OCI-LY1 (cell line): ENCODE results near the gene SMIM32.

ENCODE experiments used
- H2AFZ ChIP-seq: fragments of 200-600 bp; sonication (generic), shearing (Covaris generic); 2 replicates; pipeline ENCODE4 v1.6.0; 2014; ENCODE audit warnings: antibody characterized with exemption, mild to moderate bottlenecking, low read length
- H3F3A ChIP-seq: fragments of 200-600 bp; sonication (generic), shearing (Covaris generic); 2 replicates; pipeline ENCODE4 v1.6.0; 2014; ENCODE audit warnings: mild to moderate bottlenecking, antibody characterized with exemption, low read length, moderate library complexity; ENCODE audit not compliant: insufficient read depth
- H3K27ac ChIP-seq: fragments of 200-600 bp; sonication (generic); 2 replicates; pipeline ENCODE4 v1.5.1; 2014; ENCODE audit warnings: low read length, mixed run types, mild to moderate bottlenecking, low read depth; ENCODE audit not compliant: poor library complexity, severe bottlenecking
- H3K27me3 ChIP-seq: fragments of 200-600 bp; sonication (generic); 2 replicates; pipeline ENCODE4 v1.6.0; 2014; ENCODE audit warnings: antibody characterized with exemption, mild to moderate bottlenecking, low read length, moderate library complexity; ENCODE audit not compliant: insufficient read depth
- H3K36me3 ChIP-seq: fragments of 200-600 bp; sonication (generic); 2 replicates; pipeline ENCODE4 v1.6.1; 2014; ENCODE audit warnings: mild to moderate bottlenecking, antibody characterized with exemption, low read length, moderate library complexity, mixed read lengths; ENCODE audit not compliant: insufficient read depth
- H3K4me1 ChIP-seq: fragments of 200-600 bp; sonication (generic); 2 replicates; pipeline ENCODE4 v1.5.1; 2014; ENCODE audit warnings: mild to moderate bottlenecking, low read length, moderate library complexity; ENCODE audit not compliant: insufficient read depth, severe bottlenecking
- H3K4me2 ChIP-seq: fragments of 200-600 bp; sonication (generic), shearing (Covaris generic); 2 replicates; pipeline ENCODE4 v1.6.1; 2014; ENCODE audit warnings: low read length
- H3K4me3 ChIP-seq: fragments of 200-600 bp; sonication (generic); 2 replicates; pipeline ENCODE4 v1.5.1; 2014; ENCODE audit warnings: low read length, low read depth, mild to moderate bottlenecking, mixed read lengths; ENCODE audit not compliant: poor library complexity, severe bottlenecking
- H3K79me2 ChIP-seq: fragments of 200-600 bp; shearing (Covaris generic); 2 replicates; pipeline ENCODE4 v1.6.1; 2016; ENCODE audit warnings: mixed run types, low read length, mixed read lengths; ENCODE audit not compliant: insufficient read depth
- H3K9ac ChIP-seq: fragments of 200-600 bp; sonication (generic), shearing (Covaris generic); 2 replicates; pipeline ENCODE4 v1.6.1; 2014; ENCODE audit warnings: mild to moderate bottlenecking, low read length, mixed read lengths
- H3K9me2 ChIP-seq: fragments of 200-600 bp; sonication (generic), shearing (Covaris generic); 2 replicates; pipeline ENCODE4 v1.6.1; 2014; ENCODE audit warnings: low read depth, mild to moderate bottlenecking, low read length, mixed read lengths
- H3K9me3 ChIP-seq: fragments of 200-600 bp; shearing (Covaris generic); 2 replicates; pipeline ENCODE4 v1.6.1; 2014; ENCODE audit warnings: low read length, mixed read lengths
- H4K20me1 ChIP-seq: fragments of 200-600 bp; sonication (generic), shearing (Covaris generic); 2 replicates; pipeline ENCODE4 v1.6.0; 2016; ENCODE audit warnings: mild to moderate bottlenecking, low read length; ENCODE audit not compliant: insufficient read depth
- CTCF ChIP-seq: fragments of 200-600 bp; sonication (generic), shearing (Covaris generic); IDR thresholded peaks from 2 replicates; pipeline ENCODE4 v1.5.1; 2017; ENCODE audit warnings: mild to moderate bottlenecking, antibody characterized with exemption, low read length, moderate library complexity, mixed read lengths
- EZH2 ChIP-seq: fragments of 200-600 bp; sonication (generic), shearing (Covaris generic); IDR thresholded peaks from 2 replicates; pipeline ENCODE4 v1.8.0; 2017; ENCODE audit warnings: borderline replicate concordance, mixed run types, mild to moderate bottlenecking, antibody characterized with exemption, low read length, moderate library complexity, mixed read lengths

Gene SMIM32

GRCh38 chr5:136192015-136192525 is 892 bp downstream of the SMIM32 start:
- Histone ChIP-seq H3K4me1 (no peaks in the 10 kb centered on the region), H3K27me3 (no peaks in the 10 kb centered on the region), H3K9me3 (no peaks in the 10 kb centered on the region), H4K20me1 (no peaks in the 10 kb centered on the region), H3K36me3 (peaks cover under 1% of the 10 kb centered on the region; the same call in 1 of the 2 replicates), H3F3A (no peaks in the 10 kb centered on the region), H3K9ac (no peak overlapping the region), H3K27ac (no peak overlapping the region), H3K9me2 (no peaks in the 10 kb centered on the region), H2AFZ (no peak overlapping the region), H3K4me2 (no peak overlapping the region), H3K79me2 (no peaks in the 10 kb centered on the region), H3K4me3 (no peak overlapping the region)
- TF ChIP-seq EZH2 (no peak), CTCF (no peak)

GRCh38 chr5:136191304-136192014 is 1.5 kb downstream of the SMIM32 start:
- Histone ChIP-seq H3F3A (no peaks in the 10 kb centered on the region), H3K79me2 (no peaks in the 10 kb centered on the region), H3K27me3 (no peaks in the 10 kb centered on the region), H3K4me3 (no peak overlapping the region), H3K27ac (no peak overlapping the region), H3K9ac (no peak overlapping the region), H3K36me3 (peaks cover 7% of the 10 kb centered on the region; the same call in 1 of the 2 replicates), H3K9me3 (no peaks in the 10 kb centered on the region), H2AFZ (no peak overlapping the region), H3K4me1 (no peaks in the 10 kb centered on the region), H4K20me1 (no peaks in the 10 kb centered on the region), H3K4me2 (no peak overlapping the region), H3K9me2 (no peaks in the 10 kb centered on the region)
- TF ChIP-seq EZH2 (no peak), CTCF (no peak)

GRCh38 chr5:136190904-136191303 is 2.1 kb downstream of the SMIM32 start:
- Histone ChIP-seq H2AFZ (no peak overlapping the region), H3K9ac (no peak overlapping the region)

More at GRCh38 chr5:136190904-136191303, 2.1 kb downstream of the SMIM32 start:
- H3K4me1 ChIP-seq: no peaks in the 10 kb centered on the region
- H3K36me3 ChIP-seq: peaks cover 10% of the 10 kb centered on the region; the same call in 1 of the 2 replicates
- no peaks in the 10 kb centered on the region for H3K27me3 ChIP-seq
- no peak overlapping the region for H3K4me2 ChIP-seq
- no peak for TF ChIP-seq EZH2
- TF ChIP-seq CTCF: no peak
- no peak overlapping the region for H3K4me3 ChIP-seq
- H3K79me2 ChIP-seq: no peaks in the 10 kb centered on the region
- H3K9me2 ChIP-seq: no peaks in the 10 kb centered on the region
- no peaks in the 10 kb centered on the region for H3F3A ChIP-seq
- no peaks in the 10 kb centered on the region for H3K9me3 ChIP-seq
- H4K20me1 ChIP-seq: no peaks in the 10 kb centered on the region
- H3K27ac ChIP-seq: no peak overlapping the region
